DMS 273 (cell line): ENCODE data around the gene MED26.

Experiments
- DNase-seq: peaks from one replicate; lab custom pipeline; 2025; ENCODE audit not compliant: unreplicated experiment; lab: John Stamatoyannopoulos, UW

Gene MED26

DNA sequence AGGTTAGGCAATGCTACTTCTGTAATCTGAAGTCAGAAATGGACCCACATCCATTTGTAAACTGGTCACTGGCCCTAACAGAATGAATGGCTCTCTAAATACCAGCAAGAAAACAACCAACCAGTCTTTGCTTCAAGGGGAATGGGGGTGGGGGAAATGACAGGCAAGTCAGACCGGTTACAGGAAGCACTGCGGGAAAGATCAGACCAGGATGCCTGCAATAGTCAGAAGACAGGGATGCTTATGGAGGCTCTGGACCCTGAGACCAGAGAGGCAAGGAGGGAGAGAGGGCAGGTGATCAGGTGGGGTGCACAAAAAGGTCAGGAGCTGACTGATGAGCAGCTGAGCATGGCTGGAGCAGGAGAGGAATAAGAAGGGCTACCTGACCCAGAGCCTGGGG is 13.1 kb downstream of the MED26 start:
- DNase-seq = no peak

DNA sequence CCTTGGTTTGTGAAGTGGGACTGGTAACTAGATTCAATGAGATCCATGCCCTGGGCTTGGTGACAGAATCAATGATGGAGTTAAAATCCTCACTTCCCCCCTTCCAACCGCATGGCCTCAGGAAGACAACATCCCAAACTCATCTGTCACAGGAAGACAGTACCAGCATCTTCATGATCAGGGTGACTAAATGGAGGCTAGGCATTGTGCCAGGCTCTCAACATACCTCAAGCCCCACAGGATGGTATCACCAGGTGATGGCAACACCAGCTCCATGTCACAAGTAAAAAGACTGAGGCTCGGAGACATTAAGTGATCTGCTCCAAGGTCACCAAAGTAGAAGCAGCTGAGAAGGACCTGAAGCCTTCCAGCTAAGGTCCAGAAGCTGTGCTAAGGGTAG is 14.2 kb downstream of the MED26 start:
- DNase-seq = no peak

DNA sequence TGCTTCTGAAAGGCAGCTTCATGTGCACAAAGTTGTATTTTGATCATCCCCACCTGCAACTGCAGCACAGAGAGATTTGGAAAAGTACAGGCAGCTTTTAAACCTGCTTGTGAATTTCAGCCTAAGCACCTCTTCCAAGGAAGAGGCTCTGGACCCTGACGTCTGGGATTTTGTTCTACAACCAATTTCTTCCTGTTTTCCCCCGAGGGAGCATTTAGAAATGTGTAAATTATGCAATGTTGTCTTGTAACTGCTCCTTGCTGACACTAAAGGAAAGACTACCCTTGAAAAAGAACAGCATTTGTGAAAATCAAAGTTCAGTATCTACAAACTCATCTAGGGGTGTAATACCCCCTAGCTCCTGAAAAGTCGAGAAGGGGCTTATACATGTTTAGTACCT is 15.4 kb downstream of the MED26 start:
- no peak for DNase-seq

DNA sequence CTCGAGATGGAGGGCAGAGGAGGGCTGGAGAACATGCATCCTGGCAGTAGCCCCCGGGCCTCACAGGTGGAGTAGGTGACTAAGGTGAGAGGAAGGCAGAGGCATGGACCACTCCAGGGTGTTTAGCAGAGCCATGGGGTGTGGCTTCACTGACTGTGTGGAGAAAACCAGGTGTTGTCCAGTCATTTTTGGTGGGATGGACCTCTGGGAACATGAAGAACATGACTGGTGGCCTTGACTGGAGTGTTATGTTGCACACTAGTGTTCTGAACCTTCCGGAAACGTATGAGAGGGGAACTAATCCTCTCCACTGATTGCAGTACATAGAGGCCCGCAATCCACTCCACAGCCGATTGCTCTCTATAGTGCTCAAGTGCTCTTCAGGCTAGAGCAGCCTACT is 16.9 kb downstream of the MED26 start:
- no peak for DNase-seq

DNA sequence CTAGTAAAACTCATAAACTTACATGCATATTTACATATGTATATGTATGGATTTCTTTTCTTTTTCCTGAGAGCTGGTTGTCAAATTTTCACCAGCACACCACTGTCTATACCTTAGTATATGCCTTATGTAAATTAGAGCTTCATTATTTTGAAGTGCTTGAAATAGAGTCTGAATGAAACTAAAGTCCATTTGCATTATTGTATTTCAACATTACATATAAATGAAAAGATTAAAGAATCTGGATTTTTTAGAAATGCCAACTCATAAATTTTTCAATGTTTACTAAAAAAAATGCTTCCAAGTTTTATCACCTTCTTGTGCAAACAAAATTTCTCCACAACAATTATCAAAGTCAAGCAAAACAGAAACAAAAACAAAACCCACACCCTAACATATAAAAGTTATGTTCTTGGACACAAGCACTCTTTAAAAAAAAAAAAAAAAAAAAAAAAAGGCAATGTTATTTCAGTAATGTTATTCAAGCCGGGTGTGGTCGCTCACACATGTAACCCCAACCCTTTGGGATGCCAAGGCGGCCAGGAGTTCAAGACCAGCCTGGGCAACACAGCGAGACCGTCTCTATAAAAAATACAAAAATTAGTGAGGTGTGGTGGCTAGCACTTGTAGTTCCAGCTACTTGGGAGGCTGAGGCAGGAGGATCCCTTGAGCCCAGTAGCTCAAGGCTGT is 18.3 kb downstream of the MED26 start:
- DNase-seq = no peak

DNA sequence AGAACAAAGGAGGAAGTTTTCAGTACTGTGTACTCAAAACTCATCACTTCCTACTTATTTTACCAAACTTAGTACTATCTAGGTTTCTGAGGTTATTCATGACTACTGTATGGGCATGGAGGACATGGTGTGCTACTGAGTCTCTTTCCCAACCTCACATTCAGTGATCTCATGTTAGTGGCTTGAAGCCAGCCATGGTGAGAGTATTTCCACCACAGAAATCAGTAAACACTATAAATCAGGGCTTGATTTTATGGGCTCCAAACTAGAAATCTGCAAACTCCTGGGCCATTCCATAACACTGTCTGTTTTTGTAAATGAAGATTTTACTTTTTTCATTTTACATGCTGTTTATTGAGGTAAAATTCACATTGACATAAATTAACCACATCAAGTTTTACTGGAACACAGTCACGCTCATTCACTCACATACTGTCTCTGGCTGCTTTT is 19.7 kb downstream of the MED26 start:
- DNase-seq = peak; percentile 74

DNA sequence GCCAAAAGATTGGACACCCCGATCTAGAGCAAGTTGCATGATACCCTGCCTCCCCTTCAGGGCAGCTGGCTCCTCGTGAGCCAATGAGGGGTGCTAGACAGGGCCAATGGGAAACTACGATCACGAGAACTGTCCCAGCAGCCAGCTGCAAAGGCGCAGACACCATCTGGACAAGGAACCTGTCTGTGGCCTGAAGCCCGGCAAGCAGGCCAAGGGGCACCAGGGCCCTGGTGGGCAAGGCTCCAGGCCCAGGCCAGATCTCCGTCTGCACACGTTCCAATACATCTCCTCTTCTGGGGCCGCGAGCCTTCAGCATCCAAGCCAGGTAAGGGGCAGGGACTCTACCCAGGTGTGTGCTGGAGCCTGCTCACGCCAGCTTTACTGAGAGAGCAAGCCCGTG is 20.2 kb downstream of the MED26 start:
- DNase-seq = peak; percentile 88

DNA sequence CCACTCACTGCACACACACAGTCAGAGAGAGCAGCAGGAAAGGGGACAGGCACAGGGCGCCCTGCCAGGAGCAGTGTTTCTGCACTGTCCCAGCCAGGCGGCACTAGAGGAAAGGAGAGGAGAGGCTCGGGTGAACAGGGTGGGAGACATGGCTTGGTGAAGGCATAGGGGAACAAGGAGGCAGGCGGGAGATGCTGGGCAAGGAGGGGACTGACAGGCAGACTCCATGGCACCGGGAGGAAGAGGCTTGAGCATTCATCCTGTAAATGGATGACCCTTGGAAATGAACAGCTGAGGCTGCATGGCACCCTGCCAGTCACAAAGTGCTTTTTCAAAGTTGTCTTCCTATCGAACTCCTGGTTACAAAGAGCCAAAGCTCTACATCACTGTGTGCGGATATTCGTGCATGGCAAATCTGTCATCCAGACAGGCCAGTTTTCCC is 22.4 kb downstream of the MED26 start:
- DNase-seq = peak; percentile 61

DNA sequence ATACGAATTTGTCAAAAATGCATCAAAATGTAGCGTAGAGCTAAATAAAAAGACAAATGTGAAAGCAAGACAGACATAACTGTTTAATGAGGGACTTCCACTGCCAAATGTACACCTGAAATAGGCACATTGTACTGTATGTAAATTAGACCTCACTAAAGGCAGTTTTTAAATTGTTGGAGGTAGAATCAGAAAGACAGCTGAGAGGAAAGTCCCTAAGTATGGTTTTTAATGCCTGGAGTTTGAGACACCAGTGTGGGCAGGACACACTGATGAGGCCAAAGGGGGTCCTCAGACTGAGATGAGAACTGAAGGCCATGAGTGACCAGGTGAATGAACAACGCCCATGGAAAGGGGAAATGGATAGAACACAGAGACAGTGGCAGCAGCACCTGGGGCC is 22.9 kb downstream of the MED26 start:
- no peak for DNase-seq

DNA sequence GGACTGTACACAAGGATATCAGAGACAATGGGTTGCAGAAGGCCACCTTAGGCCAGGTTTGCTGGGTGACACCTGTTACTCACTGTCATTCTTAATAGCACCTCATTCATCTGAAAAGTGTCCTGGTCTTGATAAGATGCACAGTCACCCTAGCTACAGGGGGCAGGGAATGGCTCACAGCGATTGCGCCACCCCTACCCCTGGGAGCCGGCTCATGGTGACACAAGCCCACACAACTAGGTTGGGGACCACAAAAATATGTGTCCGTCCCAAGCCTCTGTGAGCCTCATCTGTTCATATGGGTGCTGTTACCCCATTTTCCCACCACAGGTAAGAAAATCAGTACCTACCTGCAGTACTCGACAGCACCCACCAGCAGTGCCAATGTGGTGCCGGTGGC is 23.4 kb downstream of the MED26 start:
- DNase-seq = no peak

DNA sequence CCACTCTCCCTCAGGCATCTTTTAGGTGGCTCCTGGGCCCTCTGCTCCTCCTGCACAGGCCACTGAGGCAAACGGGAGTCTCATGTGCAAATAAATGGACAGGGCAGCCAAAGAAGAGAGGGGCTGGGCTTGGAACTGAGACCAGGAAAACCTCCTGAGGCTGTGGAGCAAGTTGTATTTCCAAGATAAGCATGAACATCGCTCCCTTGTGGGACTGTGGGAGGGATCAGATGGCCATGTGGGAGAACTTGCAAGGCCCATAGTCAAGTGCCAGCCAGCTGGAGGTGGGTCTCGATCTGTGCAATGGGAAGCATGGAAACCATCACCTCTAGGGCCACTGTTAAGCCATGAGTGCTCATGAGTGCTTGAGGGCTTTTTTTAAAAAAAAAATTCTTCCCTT is 24.9 kb downstream of the MED26 start:
- DNase-seq = no peak

DNA sequence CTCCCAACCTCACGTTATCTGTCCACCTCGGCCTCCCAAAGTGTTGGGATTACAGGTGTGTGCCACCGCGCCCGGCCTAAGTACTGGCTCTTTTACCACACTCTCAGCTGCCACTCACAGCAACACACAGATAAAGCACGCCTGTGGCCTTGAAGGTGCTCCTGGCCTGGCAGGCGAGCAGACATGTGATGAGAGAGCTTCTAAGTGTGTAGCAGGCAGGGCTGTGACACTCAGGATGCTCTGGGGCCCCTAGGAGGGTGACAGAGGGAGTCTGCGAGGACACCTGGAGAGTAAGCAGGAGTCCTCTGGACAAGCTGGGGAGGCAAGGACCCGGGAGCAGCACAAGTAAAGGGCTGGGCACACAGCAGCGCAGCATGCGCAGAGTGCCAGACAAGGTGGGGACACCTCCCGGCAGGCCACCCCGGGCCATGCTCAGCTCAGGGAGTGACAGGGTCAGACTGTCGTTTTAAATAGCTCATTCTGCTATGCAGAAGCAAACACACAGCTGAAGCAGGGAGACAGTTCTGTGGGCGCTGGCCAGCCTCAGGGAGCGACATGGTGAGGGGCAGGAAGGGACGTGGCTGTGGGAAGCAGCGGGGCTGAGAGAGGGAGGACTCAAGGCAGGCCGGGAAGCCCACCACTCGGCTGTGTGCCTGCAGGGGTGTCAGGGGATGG is 26.5 kb downstream of the MED26 start:
- DNase-seq = no peak

DNA sequence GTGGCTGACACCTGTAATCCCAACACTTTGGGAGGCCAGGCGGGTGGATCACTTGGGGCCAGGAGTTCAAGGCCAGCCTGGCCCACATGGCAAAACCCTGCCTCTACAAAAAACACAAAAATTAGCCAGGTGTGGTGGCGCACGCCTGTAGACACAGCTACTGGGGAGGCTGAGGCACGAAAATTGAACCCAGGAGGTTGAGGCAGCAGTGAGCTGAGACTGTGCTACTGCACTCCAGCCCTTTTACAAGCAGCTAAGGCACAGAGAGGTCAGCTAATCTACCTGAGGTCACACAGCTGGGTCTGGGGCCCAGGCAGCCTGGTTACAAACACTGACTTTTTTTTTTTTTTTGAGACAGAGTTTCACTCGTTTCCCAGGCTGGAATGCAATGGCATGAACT is 27.2 kb downstream of the MED26 start:
- no peak for DNase-seq

DNA sequence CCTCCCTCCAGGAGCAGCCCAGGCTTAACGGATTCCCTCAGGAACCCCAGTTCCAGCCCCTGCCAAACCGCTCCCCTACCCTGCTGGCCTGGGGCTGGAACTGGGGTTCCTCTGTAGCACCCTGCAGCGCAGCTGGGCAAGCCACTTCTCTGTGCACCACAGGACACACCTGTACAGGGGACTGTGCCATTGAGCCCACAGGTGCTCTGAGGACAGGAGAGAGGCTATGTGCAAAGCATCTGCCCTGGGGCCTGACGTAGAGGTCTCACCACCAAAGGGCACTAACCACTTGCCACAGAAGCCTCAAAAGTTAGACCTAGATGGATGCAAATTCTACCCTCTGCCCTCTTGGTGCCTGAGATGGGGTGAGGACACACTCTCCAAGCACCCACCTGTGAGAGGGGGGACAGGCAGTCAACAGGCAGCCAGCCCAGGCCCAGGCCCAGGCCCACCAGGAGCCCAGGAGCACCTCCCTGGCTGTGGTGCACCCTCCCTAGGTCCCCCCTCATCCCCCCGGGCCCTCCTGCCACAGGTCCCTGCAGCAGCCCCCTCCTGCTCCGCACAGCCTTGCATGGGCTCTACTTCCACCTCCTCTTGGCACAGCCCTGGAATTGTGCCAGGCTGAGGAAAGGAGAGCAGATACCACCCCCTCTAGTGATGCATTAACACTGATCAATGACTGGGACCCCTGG is 28.2 kb downstream of the MED26 start:
- no peak for DNase-seq

DNA sequence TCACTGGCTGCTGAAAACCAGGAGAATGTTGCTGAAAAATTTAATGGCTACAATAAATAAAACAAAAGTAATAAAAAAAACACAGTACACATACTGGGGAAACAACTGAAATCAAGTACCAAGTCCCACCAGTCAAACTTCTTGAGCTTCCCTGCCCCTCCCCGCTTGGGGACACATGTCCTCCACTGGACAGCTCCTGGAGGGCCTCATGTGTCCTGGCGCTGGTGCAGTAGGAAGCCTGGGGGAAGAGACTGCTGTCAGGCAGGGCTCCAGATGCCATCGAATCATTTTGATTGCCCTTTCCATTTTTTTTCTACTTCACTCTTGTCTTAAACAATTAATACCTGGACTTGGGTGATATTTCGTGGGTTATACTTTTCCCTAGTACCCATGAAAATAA is 29.2 kb downstream of the MED26 start:
- DNase-seq = no peak

DNA sequence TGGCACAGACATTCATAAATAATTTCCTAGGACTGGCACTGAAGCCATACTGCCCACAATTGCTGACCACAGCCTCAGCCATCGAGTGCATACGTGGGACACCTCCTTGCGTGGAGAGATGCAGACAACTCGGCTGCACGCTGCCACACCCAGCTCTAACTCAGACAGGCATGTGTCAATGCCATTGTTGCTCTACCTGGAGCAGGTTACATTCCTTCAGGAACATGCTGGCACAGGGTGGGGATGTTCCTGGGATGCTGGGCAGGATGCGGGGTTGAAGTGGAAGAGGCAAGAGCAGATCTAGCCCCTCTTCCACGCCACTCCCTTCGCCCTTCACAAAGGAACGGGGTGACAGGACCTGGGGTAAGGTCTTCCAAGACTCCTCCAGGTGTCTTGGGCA is 31.6 kb downstream of the MED26 start:
- DNase-seq = no peak

DNA sequence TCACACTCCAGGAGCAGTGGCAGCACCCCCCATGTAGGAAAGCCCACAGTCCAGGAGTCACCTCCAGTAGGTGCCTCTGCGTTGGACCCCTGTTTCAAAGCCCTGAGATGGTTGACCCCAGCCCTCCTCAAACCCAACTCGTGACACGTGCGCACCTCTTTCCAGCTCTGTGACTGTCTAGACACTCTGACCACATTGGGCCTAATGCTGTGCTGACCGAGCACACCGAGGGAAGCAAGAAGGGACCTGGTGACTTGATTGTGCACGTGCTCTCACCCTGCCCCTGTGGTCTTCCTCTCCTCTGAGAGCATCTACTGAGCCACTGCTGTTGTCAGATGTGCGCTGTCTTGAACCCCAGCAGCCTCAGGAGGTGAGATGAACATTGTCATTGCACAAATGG is 32.9 kb downstream of the MED26 start:
- no peak for DNase-seq

DNA sequence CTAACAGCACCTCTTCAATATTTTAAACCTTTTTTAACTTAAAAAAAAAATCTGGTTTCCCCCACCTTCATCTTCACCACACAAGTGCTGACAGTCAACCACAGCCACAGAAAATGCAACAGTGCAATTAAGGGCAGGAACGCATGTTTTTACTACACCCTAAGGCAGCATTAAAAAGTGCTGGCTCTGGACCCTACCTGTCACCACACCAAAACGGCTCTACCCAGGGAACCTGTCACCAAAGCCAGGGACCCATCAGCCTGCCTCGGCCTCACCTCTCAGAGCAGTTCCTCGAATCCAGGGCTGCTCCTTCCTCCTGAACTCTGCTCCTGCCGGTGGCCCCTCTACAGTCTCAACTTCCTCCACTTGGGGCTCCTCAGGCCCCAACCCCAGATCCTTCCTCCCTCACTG is 33.3 kb downstream of the MED26 start:
- DNase-seq = no peak

DNA sequence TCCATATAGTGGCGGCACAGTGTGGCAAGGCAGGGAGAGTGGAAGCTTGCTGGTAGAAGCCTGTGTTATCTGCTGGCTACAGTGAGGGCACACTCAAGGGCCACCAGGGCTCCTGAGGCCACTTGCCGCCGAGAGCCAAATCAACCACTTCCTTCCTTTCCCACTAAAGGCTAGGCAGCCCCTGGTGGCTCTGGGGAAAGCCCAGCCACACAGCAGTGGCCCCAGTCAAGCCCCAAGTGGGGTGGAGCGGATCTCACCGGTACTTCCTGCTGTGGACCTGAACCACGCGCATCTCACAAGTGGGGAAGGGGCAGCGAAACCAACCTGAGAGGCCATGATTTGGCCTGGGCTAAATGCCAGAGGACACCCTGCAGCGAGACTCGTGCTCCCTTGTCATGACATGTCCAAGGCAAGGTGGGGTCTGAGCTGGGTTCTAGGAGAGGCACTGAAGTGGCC is 33.8 kb downstream of the MED26 start:
- no peak for DNase-seq

DNA sequence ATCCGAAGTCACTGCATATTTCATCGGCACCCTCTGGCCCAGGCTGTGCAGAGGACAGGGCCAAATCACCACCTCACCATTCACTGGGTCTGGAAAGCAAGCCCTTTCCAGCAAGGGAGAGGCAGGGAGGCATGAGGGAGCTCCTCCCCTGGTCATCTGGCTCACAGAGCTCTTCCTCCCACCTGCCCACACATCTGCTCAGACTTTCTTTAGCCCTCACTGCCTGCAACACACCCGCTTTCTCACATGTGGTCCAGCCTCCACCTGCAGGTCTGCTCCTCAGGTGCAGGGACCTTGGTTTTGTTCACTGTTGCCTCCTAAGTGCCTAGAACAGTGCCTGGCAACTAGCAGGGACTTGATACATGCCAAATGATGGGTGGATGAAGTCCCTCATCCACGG is 34.8 kb downstream of the MED26 start:
- DNase-seq = peak; percentile 34

DNA sequence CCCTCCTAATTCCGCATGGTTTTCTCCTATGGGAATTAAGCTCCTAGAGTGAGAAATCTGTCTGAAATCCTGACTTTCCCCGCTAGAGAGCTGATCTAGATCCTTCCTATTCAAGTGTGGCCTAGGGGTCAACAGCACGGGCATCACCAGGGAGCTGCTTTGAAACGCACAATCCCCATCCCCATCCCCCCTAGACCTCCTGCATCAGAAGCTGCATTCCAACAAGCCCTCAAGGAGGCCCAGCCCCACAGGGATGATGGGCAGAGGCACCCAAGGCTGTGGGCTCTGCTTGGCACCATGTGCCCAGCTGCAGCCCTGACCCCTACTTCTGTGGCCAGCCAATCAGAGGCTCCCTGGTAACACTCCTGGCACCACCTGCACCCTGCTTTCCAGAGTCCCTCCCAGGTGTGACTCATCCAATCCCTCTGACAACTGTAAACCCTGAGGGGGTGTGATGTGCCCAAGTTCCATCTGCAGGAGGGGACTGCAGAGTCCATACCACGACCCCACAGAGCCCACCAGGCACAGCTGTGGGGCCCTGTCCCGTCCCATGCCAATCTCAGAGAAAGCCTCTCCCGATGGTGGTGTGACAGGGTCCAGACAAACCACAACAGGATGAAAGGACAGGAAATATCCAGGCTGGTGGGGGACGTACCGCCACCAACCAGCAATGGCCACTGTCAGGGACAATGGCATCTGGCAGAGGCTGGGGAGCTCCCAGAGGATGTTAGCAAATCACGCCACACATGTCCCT is 36.0 kb downstream of the MED26 start:
- no peak for DNase-seq
